Fibroblast of the conjunctiva (primary cell): ENCODE measurements around the gene OR10G3.

ENCODE experiments used
- DNase-seq: peaks from one replicate; pipeline ENCODE4 v3.0.0-alpha.2; 2010; ENCODE audit warnings: low read depth

OR10G3 gene

GRCh38 chr14:21535545-21536417, 44.1 kb downstream of the OR10G3 start:
- no peak for DNase-seq

GRCh38 chr14:21534576-21534975, 45.3 kb downstream of the OR10G3 start:
- DNase-seq: no peak

DNA sequence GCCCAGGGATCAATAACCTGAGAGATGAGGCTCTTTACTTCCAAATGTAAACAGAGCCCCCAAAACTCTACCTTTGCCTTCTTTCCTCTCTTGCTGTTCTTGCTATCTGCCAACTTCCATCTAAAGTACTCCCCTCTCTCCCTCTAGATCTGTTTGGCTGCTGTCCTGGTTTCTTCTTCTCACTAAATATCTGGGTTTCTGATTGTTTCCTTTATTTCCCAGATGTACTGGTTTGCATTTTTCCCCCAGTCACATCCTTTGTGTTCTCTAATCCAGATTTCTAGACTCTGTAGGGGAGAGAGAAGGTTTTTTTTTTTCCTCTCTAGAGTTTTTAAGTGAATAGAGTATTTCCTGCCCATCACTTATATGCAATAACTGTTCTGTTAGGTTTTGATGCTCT, 46.6 kb downstream of the OR10G3 start:
- DNase-seq: no peak

- no peak for DNase-seq
These were observed 50.4 kb downstream of the OR10G3 start for GRCh38 chr14:21529515-21529914.

GRCh38 chr14:21528381-21529348, 51.2 kb downstream of the OR10G3 start:
- no peak for DNase-seq

DNA sequence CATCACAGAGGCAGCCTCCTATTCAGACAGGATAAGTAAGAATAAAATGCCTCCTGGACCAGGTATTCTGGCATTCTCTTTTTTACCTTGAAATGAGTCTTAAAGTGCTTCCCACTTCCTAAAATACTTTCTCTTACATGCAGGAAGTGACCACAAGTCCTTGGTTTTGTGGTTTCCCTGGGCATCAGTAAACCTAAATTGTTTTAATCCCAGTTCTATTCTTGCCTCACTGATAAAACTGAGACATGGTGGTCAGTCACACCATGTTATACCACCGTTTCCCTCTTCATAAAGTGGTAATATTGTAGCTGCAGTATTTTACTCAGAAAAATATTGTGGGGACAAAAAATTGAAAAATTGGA, 52.6 kb downstream of the OR10G3 start:
- DNase-seq: no peak

DNA sequence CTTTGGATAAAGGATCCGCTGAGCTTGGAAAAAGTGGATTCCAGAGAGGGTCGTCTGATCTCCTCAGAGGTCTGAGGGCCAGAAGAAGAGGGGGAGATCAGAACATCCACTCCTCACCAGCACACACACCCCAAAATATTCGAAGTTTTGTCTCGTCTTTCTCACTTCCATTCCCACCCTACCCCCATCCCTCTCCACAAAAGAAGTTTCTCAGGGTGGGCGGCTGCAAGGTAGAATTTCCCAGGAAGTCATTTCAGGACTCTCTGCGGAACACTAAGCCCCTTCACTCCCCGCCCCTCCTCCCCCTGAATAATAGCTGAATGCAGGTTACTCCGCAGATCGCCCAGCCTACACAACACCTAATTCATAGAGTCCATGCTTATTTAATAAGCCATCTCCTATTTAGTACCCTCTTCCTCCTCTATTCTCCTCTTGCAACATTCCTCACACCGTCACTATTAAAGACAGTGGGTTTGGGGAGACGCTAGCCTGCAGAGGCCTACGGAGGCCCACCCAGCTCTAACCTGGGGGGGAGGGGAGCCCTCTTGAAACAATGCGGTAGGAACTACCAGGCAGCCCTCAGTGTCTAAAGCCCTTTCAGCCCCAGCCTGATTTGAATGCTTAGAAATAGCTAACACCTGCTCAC, 53.1 kb downstream of the OR10G3 start:
- DNase-seq: no peak

- peak; percentile 26 for DNase-seq
These were observed 53.8 kb downstream of the OR10G3 start, which contains the start of gene SALL2 for GRCh38 chr14:21525962-21526671. SALL2 (minus strand) TSS chr14:21526346; CDS start chr14:21526127, 219 bp downstream.

DNA sequence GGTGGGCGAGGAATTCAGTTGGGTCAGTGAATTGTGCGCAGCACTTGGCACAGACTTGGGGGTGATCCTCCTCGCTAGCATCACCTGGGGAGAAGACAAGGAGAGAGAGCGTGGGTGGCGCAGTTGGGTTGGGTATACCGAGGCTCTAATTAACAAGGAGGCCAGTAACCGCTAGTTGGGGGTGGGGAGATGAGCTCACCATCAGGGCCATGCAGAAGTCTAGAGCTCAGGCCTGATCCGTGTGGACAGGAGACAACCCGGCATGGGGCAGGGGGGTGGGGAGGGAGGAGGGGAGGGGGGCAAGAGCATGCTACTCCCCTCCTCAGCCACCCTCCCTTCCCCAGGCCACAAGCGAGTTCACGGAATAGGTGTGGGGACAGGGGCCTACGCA, 54.3 kb downstream of the OR10G3 start:
- DNase-seq: no peak

- DNase-seq: no peak
These were observed 55.0 kb downstream of the OR10G3 start for GRCh38 chr14:21524575-21525490.

DNA sequence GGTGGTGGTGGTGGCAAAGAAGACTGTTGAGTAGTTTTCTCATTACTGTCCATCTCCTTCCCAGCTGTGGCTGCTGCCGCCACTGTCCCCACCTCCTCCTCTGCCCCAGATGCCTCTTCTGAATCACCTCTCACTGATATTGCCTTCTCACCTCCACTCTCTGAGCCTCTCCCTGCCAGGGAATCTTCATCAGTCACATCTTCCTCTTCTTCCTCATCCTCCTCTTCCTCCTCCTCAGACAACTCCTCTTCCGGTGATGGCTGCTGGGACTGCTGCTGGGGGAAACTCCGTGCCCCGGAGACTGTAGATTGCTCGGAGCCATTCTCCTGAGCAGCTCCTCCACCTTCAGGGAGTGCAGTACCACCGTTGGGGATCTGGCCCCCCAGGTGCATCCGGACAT, 56.7 kb downstream of the OR10G3 start:
- no peak for DNase-seq

DNA sequence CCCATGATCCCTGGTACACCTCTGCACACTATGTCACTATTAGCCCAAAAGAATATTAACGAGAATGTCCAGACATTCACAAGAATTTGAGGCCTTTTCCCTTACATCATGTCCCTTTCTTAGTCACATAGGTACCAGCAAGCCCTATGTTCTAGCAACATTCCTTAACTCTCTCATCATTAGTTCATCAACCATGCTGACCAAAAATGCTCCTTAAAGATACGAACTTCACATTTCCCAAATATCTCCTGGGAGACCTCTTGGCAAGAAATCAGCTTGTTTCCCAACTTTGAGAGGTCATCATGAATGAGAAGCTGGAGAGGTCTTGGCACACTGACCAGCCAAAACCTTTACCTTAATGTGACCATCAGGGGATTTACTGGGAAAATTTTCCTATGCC, 58.4 kb downstream of the OR10G3 start:
- no peak for DNase-seq

GRCh38 chr14:21520767-21521166, 59.1 kb downstream of the OR10G3 start:
- no peak for DNase-seq

DNA sequence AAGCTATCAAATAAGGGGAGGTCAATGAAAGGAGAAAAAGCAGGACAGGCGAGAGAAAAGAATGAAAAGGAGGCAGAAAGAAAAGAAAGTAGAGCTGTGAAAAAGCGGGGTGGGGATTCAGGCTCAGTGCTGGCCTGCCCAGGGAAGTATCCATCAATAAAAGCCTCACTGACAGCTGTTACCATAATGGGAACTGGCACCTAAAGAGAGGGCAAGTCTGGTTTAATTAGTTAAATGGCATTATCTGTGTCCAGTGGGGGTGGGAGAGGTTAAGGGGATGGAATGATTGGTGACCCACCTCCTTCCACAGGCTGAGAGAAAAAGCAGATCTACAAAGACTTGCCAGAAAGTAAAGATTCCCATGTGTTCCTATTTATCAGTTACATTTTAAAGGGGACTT, 61.2 kb downstream of the OR10G3 start:
- no peak for DNase-seq
